HepG2 (cell line): Measurements from ENCODE around the gene MRPL2. TPM values are rescaled to one million over a fixed set of nuclear protein-coding genes. Genes with fewer than 3 reads are reported as not detected.

Experiments
- ATRX ChIP-seq: sonication (generic); formaldehyde crosslinking; IDR thresholded peaks from 2 replicates; pipeline ENCODE4 v1.4.0; 2020; ENCODE audit warnings: missing genetic modification reagents, borderline replicate concordance
- BCL6 ChIP-seq: IDR thresholded peaks from 2 replicates; pipeline ENCODE4 v1.6.1; 2016; ENCODE audit warnings: missing genetic modification reagents, missing compliant biosample characterization
- BRCA1 ChIP-seq: sonication (generic); formaldehyde crosslinking; IDR thresholded peaks from 2 replicates; pipeline ENCODE4 v1.4.0; 2020; ENCODE audit warnings: missing genetic modification reagents
- FOXK2 ChIP-seq: fragments of 450-650 bp; IDR thresholded peaks from 2 replicates; pipeline ENCODE4 v1.6.1; 2016
- MED8 ChIP-seq: sonication (generic); formaldehyde crosslinking; IDR thresholded peaks from 2 replicates; pipeline ENCODE4 v1.8.1; 2023; ENCODE audit warnings: mild to moderate bottlenecking, missing genetic modification reagents; ENCODE audit not compliant: insufficient replicate concordance
- ZFP41 ChIP-seq: sonication (generic); formaldehyde crosslinking; IDR thresholded peaks from 2 replicates; pipeline ENCODE4 v1.4.0; 2020; ENCODE audit warnings: mild to moderate bottlenecking, missing genetic modification reagents, borderline replicate concordance
- ZNF335 ChIP-seq: sonication (generic); formaldehyde crosslinking; IDR thresholded peaks from 2 replicates; pipeline ENCODE4 v1.4.0; 2020; ENCODE audit warnings: missing genetic modification reagents
- ZNF598 ChIP-seq: sonication (generic); formaldehyde crosslinking; IDR thresholded peaks from 2 replicates; pipeline ENCODE4 v1.5.1; 2020; ENCODE audit warnings: mild to moderate bottlenecking, missing genetic modification reagents, borderline replicate concordance
- ZNF777 ChIP-seq: sonication (generic); formaldehyde crosslinking; IDR thresholded peaks from 2 replicates; pipeline ENCODE4 v1.4.0; 2020; ENCODE audit warnings: missing genetic modification reagents
- ZNF780A ChIP-seq: sonication (generic); formaldehyde crosslinking; IDR thresholded peaks from 2 replicates; pipeline ENCODE4 v1.8.0; 2022; ENCODE audit warnings: mild to moderate bottlenecking, missing genetic modification reagents, moderate library complexity
- ZNF782 ChIP-seq: sonication (generic); formaldehyde crosslinking; IDR thresholded peaks from 2 replicates; pipeline ENCODE4 v1.4.0; 2020; ENCODE audit warnings: missing genetic modification reagents, mild to moderate bottlenecking, borderline replicate concordance
- polyA plus RNA-seq, 8 experiments: library from polyadenylated mRNA; depleted of rRNA in 3 of 8; stranded (reverse) in 7 of 8; unstranded in 1 of 8; fragments of >200 nt; fragmentation: Illumina TruSeq in 4 of 8; extraction: Trizol in 4 of 8; gene quantifications; 2 replicates each; pipeline versions ENCODE4 v1.2.1 to v1.2.3, GENCODE V29; 2011 to 2016; ENCODE audit warnings: low read depth in 4 of 8, missing spikeins in 1 of 8, mixed read lengths in 1 of 8; ENCODE audit not compliant: insufficient read depth in 1 of 8
- total RNA-seq, 5 experiments: library from RNA; depleted of rRNA; stranded (reverse); fragments of >200 nt; fragmentation: Illumina TruSeq; extraction: Trizol; gene quantifications; 2 replicates each; pipeline ENCODE4 v1.2.3, GENCODE V29; 2016; ENCODE audit warnings: low read depth in 1 of 5
- TF ChIP-seq, protein P1 (sequence below): sonication (generic); formaldehyde crosslinking; IDR thresholded peaks from 2 replicates; pipeline ENCODE4 v1.4.0; 2020; ENCODE audit warnings: mild to moderate bottlenecking, missing genetic modification reagents
- TF ChIP-seq, protein P2 (sequence below): sonication (generic); formaldehyde crosslinking; IDR thresholded peaks from 2 replicates; pipeline ENCODE4 v1.8.1; 2022; ENCODE audit warnings: low read depth, mild to moderate bottlenecking, missing genetic modification reagents
- TF ChIP-seq, protein P3 (sequence below): sonication (generic); formaldehyde crosslinking; IDR thresholded peaks from 2 replicates; pipeline ENCODE4 v1.4.0; 2020; ENCODE audit warnings: missing genetic modification reagents, mild to moderate bottlenecking, borderline replicate concordance
- TF ChIP-seq, protein P4 (sequence below): sonication (generic); formaldehyde crosslinking; IDR thresholded peaks from 2 replicates; pipeline ENCODE4 v1.4.0; 2020; ENCODE audit warnings: missing genetic modification reagents, borderline replicate concordance
- TF ChIP-seq, protein P5 (sequence below): sonication (generic); formaldehyde crosslinking; IDR thresholded peaks from 2 replicates; pipeline ENCODE4 v1.5.1; 2020; ENCODE audit warnings: mild to moderate bottlenecking, missing genetic modification reagents, moderate library complexity

Gene MRPL2
- total and polyA plus RNA-seq, 2 of the 13 experiments (the other 11 are each of a cell fraction or from before 2014, with no cell fraction given): 56.8 to 65.6 TPM

DNA sequence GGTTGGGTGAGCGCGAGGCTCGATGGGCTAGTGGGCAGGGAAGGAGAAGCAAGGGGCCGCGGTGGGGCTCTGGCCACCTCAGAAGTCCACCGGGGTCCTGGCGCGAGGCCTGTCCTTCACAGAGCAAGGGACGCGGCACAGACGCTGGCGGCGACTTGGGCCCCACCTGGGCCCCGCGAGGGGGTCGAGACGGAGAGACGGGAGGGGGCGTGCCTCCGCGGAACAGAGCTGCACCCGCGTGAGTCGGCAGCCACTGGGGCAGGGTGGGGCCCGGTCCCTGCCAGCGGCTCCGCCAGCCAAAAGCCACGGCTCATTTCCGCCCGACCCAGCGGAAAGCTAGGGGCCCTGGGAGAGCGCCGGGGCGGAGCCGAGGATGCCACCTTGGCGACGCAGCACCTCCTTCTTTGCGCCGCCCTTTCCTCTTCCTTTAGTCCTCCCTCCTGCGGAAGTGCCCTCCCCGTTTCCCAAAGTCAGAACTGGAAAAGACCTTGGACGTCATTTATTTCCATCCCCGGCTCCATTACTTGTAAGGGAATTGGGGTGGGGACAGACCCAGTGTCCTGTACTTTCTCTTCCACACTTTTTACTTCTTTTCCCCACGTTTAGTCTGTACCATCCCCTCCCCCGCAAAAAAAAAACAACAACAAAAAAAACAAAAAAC is 5.6 kb downstream of the MRPL2 start, which contains the start of gene CUL7 (continued):
- TF ChIP-seq, protein P1, sequence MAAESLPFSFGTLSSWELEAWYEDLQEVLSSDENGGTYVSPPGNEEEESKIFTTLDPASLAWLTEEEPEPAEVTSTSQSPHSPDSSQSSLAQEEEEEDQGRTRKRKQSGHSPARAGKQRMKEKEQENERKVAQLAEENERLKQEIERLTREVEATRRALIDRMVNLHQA (CRISPR knock-in tag): no peak
- TF ChIP-seq ZFP41 (CRISPR knock-in tag): peak; percentile 12; the same call in 1 of the 2 replicates
- TF ChIP-seq BCL6 (CRISPR knock-in tag): peak; percentile 50; the same call in 1 of the 2 replicates
- TF ChIP-seq, protein P2, sequence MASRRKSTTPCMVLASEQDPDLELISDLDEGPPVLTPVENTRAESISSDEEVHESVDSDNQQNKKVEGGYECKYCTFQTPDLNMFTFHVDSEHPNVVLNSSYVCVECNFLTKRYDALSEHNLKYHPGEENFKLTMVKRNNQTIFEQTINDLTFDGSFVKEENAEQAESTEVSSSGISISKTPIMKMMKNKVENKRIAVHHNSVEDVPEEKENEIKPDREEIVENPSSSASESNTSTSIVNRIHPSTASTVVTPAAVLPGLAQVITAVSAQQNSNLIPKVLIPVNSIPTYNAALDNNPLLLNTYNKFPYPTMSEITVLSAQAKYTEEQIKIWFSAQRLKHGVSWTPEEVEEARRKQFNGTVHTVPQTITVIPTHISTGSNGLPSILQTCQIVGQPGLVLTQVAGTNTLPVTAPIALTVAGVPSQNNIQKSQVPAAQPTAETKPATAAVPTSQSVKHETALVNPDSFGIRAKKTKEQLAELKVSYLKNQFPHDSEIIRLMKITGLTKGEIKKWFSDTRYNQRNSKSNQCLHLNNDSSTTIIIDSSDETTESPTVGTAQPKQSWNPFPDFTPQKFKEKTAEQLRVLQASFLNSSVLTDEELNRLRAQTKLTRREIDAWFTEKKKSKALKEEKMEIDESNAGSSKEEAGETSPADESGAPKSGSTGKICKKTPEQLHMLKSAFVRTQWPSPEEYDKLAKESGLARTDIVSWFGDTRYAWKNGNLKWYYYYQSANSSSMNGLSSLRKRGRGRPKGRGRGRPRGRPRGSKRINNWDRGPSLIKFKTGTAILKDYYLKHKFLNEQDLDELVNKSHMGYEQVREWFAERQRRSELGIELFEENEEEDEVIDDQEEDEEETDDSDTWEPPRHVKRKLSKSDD (CRISPR knock-in tag): peak; percentile 39; the same call in 1 of the 2 replicates
- peak; percentile 46; the same call in 1 of the 2 replicates for TF ChIP-seq ZNF335 (CRISPR knock-in tag)
- TF ChIP-seq, protein P3, sequence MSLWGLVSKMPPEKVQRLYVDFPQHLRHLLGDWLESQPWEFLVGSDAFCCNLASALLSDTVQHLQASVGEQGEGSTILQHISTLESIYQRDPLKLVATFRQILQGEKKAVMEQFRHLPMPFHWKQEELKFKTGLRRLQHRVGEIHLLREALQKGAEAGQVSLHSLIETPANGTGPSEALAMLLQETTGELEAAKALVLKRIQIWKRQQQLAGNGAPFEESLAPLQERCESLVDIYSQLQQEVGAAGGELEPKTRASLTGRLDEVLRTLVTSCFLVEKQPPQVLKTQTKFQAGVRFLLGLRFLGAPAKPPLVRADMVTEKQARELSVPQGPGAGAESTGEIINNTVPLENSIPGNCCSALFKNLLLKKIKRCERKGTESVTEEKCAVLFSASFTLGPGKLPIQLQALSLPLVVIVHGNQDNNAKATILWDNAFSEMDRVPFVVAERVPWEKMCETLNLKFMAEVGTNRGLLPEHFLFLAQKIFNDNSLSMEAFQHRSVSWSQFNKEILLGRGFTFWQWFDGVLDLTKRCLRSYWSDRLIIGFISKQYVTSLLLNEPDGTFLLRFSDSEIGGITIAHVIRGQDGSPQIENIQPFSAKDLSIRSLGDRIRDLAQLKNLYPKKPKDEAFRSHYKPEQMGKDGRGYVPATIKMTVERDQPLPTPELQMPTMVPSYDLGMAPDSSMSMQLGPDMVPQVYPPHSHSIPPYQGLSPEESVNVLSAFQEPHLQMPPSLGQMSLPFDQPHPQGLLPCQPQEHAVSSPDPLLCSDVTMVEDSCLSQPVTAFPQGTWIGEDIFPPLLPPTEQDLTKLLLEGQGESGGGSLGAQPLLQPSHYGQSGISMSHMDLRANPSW (CRISPR knock-in tag): peak; percentile 85; the same call in 1 of the 2 replicates
- no peak for TF ChIP-seq MED8 (CRISPR knock-in tag)
- TF ChIP-seq FOXK2: no peak
- TF ChIP-seq ZNF782: peak; percentile 97
- no peak for TF ChIP-seq ATRX (CRISPR knock-in tag)
- 0 out of 2 replicates have a peak, but pooled peaks have one; percentile 21 for TF ChIP-seq BRCA1 (CRISPR knock-in tag)
- TF ChIP-seq, protein P4, sequence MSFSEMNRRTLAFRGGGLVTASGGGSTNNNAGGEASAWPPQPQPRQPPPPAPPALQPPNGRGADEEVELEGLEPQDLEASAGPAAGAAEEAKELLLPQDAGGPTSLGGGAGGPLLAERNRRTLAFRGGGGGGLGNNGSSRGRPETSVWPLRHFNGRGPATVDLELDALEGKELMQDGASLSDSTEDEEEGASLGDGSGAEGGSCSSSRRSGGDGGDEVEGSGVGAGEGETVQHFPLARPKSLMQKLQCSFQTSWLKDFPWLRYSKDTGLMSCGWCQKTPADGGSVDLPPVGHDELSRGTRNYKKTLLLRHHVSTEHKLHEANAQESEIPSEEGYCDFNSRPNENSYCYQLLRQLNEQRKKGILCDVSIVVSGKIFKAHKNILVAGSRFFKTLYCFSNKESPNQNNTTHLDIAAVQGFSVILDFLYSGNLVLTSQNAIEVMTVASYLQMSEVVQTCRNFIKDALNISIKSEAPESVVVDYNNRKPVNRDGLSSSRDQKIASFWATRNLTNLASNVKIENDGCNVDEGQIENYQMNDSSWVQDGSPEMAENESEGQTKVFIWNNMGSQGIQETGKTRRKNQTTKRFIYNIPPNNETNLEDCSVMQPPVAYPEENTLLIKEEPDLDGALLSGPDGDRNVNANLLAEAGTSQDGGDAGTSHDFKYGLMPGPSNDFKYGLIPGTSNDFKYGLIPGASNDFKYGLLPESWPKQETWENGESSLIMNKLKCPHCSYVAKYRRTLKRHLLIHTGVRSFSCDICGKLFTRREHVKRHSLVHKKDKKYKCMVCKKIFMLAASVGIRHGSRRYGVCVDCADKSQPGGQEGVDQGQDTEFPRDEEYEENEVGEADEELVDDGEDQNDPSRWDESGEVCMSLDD (CRISPR knock-in tag): no peak
- 0 out of 2 replicates have a peak, but pooled peaks have one; percentile 22 for TF ChIP-seq ZNF780A (CRISPR knock-in tag)
- no peak for TF ChIP-seq ZNF777 (CRISPR knock-in tag)
- TF ChIP-seq, protein P5, sequence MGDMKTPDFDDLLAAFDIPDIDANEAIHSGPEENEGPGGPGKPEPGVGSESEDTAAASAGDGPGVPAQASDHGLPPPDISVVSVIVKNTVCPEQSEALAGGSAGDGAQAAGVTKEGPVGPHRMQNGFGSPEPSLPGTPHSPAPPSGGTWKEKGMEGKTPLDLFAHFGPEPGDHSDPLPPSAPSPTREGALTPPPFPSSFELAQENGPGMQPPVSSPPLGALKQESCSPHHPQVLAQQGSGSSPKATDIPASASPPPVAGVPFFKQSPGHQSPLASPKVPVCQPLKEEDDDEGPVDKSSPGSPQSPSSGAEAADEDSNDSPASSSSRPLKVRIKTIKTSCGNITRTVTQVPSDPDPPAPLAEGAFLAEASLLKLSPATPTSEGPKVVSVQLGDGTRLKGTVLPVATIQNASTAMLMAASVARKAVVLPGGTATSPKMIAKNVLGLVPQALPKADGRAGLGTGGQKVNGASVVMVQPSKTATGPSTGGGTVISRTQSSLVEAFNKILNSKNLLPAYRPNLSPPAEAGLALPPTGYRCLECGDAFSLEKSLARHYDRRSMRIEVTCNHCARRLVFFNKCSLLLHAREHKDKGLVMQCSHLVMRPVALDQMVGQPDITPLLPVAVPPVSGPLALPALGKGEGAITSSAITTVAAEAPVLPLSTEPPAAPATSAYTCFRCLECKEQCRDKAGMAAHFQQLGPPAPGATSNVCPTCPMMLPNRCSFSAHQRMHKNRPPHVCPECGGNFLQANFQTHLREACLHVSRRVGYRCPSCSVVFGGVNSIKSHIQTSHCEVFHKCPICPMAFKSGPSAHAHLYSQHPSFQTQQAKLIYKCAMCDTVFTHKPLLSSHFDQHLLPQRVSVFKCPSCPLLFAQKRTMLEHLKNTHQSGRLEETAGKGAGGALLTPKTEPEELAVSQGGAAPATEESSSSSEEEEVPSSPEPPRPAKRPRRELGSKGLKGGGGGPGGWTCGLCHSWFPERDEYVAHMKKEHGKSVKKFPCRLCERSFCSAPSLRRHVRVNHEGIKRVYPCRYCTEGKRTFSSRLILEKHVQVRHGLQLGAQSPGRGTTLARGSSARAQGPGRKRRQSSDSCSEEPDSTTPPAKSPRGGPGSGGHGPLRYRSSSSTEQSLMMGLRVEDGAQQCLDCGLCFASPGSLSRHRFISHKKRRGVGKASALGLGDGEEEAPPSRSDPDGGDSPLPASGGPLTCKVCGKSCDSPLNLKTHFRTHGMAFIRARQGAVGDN (CRISPR knock-in tag): peak; percentile 94
- peak; percentile 23; the same call in 1 of the 2 replicates for TF ChIP-seq ZNF598
